Stomach (tissue), 4 donors: ENCODE results near the gene IGSF11.

Source experiments
- POLR2A ChIP-seq, 4 donors: fragments of 450-650 bp; IDR thresholded peaks; one replicate each; pipeline ENCODE4 v1.6.1; 2016; ENCODE audit warnings: antibody characterized with exemption in 4 of 4, control low read depth in 2 of 4, mild to moderate bottlenecking in 1 of 4, moderate library complexity in 1 of 4
- POLR2AphosphoS5 ChIP-seq, 3 donors: sonication (generic); formaldehyde crosslinking; IDR thresholded peaks; one replicate each; pipeline ENCODE4 v1.6.1; 2016; ENCODE audit warnings: antibody characterized with exemption in 3 of 3

- TF ChIP-seq POLR2A (IDR thresholded peaks at IDR 0.05) (no peak), POLR2AphosphoS5 (IDR thresholded peaks at IDR 0.05) (no peak)
Measured at GRCh38 chr3:118912188-118912587, 122.5 kb downstream of the IGSF11 start.
